ENCODE data around the gene LRP1B.
A peak's percentile ranks its signal among the peaks of the same experiment; 100 is the strongest.

Gene LRP1B

GRCh38 chr2:140910683-140911082 is 1220.1 kb downstream of the LRP1B start:
- FAIRE-seq (no peak), DNase-seq (ENCODE audit: extremely low spot score, insufficient read length, low read depth) (no peak)

- FAIRE-seq (no peak), DNase-seq (ENCODE audit: extremely low spot score, insufficient read length, low read depth) (no peak)
Observed at GRCh38 chr2:140905083-140905781, 1225.6 kb downstream of the LRP1B start.

GRCh38 chr2:140895378-140895777 is 1235.4 kb downstream of the LRP1B start:
- FAIRE-seq (no peak), DNase-seq (ENCODE audit: extremely low spot score, insufficient read length, low read depth) (no peak)

- FAIRE-seq: no peak
- no peak for DNase-seq (ENCODE audit: extremely low spot score, insufficient read length, low read depth)
Observed at GRCh38 chr2:140893685-140894084, 1237.1 kb downstream of the LRP1B start.

- no peak for DNase-seq (ENCODE audit: extremely low spot score, insufficient read length, low read depth)
- no peak for FAIRE-seq
Observed at GRCh38 chr2:140892911-140893637, 1237.7 kb downstream of the LRP1B start.

GRCh38 chr2:140892436-140892835 is 1238.4 kb downstream of the LRP1B start:
- DNase-seq (ENCODE audit: extremely low spot score, insufficient read length, low read depth): no peak
- FAIRE-seq: no peak

- DNase-seq (ENCODE audit: extremely low spot score, insufficient read length, low read depth): no peak
- FAIRE-seq: no peak
Observed at GRCh38 chr2:140891614-140892212, 1239.1 kb downstream of the LRP1B start.

- FAIRE-seq (no peak), DNase-seq (ENCODE audit: extremely low spot score, insufficient read length, low read depth) (no peak)
Observed at GRCh38 chr2:140882671-140883620, 1247.9 kb downstream of the LRP1B start.

- FAIRE-seq (no peak), DNase-seq (ENCODE audit: extremely low spot score, insufficient read length, low read depth) (no peak)
Observed at GRCh38 chr2:140880573-140880972, 1250.2 kb downstream of the LRP1B start.

- no peak for FAIRE-seq
Observed at GRCh38 chr2:140876015-140876414, 1254.8 kb downstream of the LRP1B start.

GRCh38 chr2:140873915-140874531 is 1256.8 kb downstream of the LRP1B start:
- FAIRE-seq (no peak), DNase-seq (ENCODE audit: extremely low spot score, insufficient read length, low read depth) (no peak)

More at GRCh38 chr2:140876015-140876414, 1254.8 kb downstream of the LRP1B start:
- DNase-seq (ENCODE audit: extremely low spot score, insufficient read length, low read depth): no peak

GRCh38 chr2:140869925-140870324 is 1260.9 kb downstream of the LRP1B start:
- no peak for FAIRE-seq
- DNase-seq (ENCODE audit: extremely low spot score, insufficient read length, low read depth): no peak

- FAIRE-seq (no peak), DNase-seq (ENCODE audit: extremely low spot score, insufficient read length, low read depth) (no peak)
Observed at GRCh38 chr2:140869107-140869506, 1261.7 kb downstream of the LRP1B start.

- FAIRE-seq (no peak), DNase-seq (ENCODE audit: extremely low spot score, insufficient read length, low read depth) (no peak)
Observed at GRCh38 chr2:140865837-140866236, 1265.0 kb downstream of the LRP1B start.

- DNase-seq (ENCODE audit: extremely low spot score, insufficient read length, low read depth) (no peak), FAIRE-seq (peak; percentile 76)
Observed at GRCh38 chr2:140863713-140864112, 1267.1 kb downstream of the LRP1B start.

- FAIRE-seq (no peak), DNase-seq (ENCODE audit: extremely low spot score, insufficient read length, low read depth) (no peak)
Observed at GRCh38 chr2:140862181-140862580, 1268.6 kb downstream of the LRP1B start.

GRCh38 chr2:140861666-140862065 is 1269.2 kb downstream of the LRP1B start:
- DNase-seq (ENCODE audit: extremely low spot score, insufficient read length, low read depth) (no peak), FAIRE-seq (no peak)

- DNase-seq (ENCODE audit: extremely low spot score, insufficient read length, low read depth): no peak
- no peak for FAIRE-seq
Observed at GRCh38 chr2:140855471-140855870, 1275.3 kb downstream of the LRP1B start.

- FAIRE-seq (no peak), DNase-seq (ENCODE audit: extremely low spot score, insufficient read length, low read depth) (no peak)
Observed at GRCh38 chr2:140851258-140851981, 1279.4 kb downstream of the LRP1B start.

All from GM18507 (cell line).